HFF-Myc (cell line): ENCODE data around the gene ANAPC1.

Source experiments
- DNase-seq: peaks from one replicate; pipeline ENCODE4 v3.0.0-alpha.2; 2011; ENCODE audit warnings: low read depth; ENCODE audit errors: extremely low read depth
- H3K4me3 ChIP-seq: replicated peaks from 2 replicates; pipeline ENCODE4 v1.5.1; 2011; ENCODE audit warnings: low read depth, mild to moderate bottlenecking, control low read depth, low read length
- CTCF ChIP-seq: IDR thresholded peaks from 2 replicates; pipeline ENCODE4 v1.5.1; 2012; ENCODE audit warnings: mild to moderate bottlenecking, low read depth, low read length, control low read depth; ENCODE audit errors: missing control alignments

ANAPC1 gene

GRCh38 chr2:111883661-111884591, at the start of gene ANAPC1:
TSS of gene ANAPC1 (minus strand) at chr2:111884193. CDS start at chr2:111880825, 3,368 bp downstream.
- no peak for TF ChIP-seq CTCF
- H3K4me3 ChIP-seq, result peak within 1 kb of the TSS; percentile 77
- peak; percentile 43 for DNase-seq

GRCh38 chr2:111932841-111933291, 48.9 kb upstream of the ANAPC1 start:
- no peak for DNase-seq
- TF ChIP-seq CTCF, result no peak
- H3K4me3 ChIP-seq, result no peak overlapping the region

GRCh38 chr2:111930875-111931274, 46.9 kb upstream of the ANAPC1 start:
- no peak overlapping the region for H3K4me3 ChIP-seq
- no peak for TF ChIP-seq CTCF
- no peak for DNase-seq

GRCh38 chr2:111930409-111930808, 46.4 kb upstream of the ANAPC1 start:
- H3K4me3 ChIP-seq, result no peak overlapping the region
- no peak for TF ChIP-seq CTCF
- no peak for DNase-seq

GRCh38 chr2:111927723-111928122, 43.7 kb upstream of the ANAPC1 start:
- no peak overlapping the region for H3K4me3 ChIP-seq
- DNase-seq, result no peak
- TF ChIP-seq CTCF, result no peak

GRCh38 chr2:111924617-111925107, 40.7 kb upstream of the ANAPC1 start:
- no peak for DNase-seq
- TF ChIP-seq CTCF, result no peak
- H3K4me3 ChIP-seq, result no peak overlapping the region
